GM10248 (cell line): Measurements from ENCODE around the gene ECT2L.

Experiments
- CTCF ChIA-PET: fragments of 300-600 bp; sonication (Branson Sonifier 250); formaldehyde crosslinking; extraction: SDS; loops from one replicate; lab custom pipeline; 2021; ENCODE audit warnings: antibody characterized with exemption; lab: Yijun Ruan, JAX
- POLR2A ChIA-PET: fragments of 350-650 bp; sonication (Branson Sonifier 250); formaldehyde crosslinking; extraction: SDS; loops from one replicate; lab custom pipeline; 2020; ENCODE audit warnings: antibody characterized with exemption; lab: Yijun Ruan, JAX
- DNase-seq: peaks from one replicate; pipeline ENCODE4 v3.0.0; 2012; ENCODE audit errors: extremely low spot score
- TF ChIP-seq, protein P1 (sequence below): IDR thresholded peaks from 2 replicates; pipeline ENCODE4 v1.5.1; 2012; ENCODE audit warnings: mild to moderate bottlenecking, low read depth; ENCODE audit errors: extremely low read depth, missing control alignments, control extremely low read depth

Gene ECT2L

DNA sequence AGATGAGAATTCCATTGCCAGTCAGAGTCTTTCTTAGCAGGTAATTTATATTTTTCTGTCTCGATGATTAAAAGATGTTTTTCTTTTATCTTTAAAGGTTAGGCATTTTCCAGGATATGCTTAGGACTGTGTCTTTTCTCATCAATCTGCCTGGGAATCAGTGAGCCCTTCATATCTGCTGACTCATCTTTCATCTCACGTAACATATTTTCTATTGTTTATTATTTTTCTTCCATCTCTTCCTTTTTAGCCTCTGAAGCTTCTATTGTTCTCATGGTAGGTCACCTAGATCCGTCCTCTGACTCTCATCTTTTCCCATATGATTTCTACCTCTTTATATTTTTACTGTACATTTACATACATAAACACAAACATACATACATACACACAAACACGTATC is 13.6 kb upstream of the ECT2L start:
- ChIA-PET CTCF (no interaction called here), POLR2A (no interaction called here)
- no peak for DNase-seq
- TF ChIP-seq, protein P1, sequence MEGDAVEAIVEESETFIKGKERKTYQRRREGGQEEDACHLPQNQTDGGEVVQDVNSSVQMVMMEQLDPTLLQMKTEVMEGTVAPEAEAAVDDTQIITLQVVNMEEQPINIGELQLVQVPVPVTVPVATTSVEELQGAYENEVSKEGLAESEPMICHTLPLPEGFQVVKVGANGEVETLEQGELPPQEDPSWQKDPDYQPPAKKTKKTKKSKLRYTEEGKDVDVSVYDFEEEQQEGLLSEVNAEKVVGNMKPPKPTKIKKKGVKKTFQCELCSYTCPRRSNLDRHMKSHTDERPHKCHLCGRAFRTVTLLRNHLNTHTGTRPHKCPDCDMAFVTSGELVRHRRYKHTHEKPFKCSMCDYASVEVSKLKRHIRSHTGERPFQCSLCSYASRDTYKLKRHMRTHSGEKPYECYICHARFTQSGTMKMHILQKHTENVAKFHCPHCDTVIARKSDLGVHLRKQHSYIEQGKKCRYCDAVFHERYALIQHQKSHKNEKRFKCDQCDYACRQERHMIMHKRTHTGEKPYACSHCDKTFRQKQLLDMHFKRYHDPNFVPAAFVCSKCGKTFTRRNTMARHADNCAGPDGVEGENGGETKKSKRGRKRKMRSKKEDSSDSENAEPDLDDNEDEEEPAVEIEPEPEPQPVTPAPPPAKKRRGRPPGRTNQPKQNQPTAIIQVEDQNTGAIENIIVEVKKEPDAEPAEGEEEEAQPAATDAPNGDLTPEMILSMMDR, result no peak

DNA sequence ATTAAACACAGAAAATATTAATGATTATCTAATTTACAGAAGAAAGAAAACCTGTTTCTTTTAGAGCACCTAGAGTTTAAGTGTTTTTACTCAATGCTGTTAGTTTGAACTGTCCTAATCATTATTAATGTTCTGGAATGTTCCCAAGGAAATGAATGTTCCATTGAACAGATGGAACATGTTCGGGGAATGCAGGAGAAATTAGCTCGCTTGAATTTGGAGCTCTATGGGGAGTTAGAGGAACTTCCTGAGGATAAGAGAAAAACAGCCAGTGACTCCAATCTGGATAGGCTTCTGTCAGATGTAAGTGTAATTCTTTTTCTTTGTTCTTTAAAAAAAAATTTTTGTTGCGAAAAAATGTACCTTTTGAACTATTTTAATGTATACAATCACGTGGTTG is 10.8 kb upstream of the ECT2L start:
- ChIA-PET CTCF (no interaction called here), POLR2A (no interaction called here)
- TF ChIP-seq, protein P1, result no peak
- no peak for DNase-seq

DNA sequence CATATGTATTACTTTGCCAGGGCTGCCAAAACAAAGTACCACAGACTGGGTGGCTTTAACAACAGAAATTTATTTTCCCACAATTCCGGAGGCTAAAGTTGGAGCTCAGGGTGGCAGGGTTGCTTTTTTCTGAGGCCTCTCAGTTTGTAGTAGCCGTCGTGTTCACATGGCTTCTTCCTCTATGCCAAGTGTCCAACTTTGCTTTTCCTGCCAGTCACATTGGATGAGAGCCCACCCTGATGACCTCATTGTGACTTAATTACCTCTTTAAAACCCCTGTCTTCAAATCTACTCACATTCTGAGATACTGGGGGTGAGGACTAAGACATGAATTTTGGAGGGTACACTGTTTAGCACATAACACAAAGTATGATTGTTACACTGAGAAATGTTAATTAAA is 9.9 kb upstream of the ECT2L start:
- TF ChIP-seq, protein P1, result no peak
- no peak for DNase-seq
- POLR2A ChIA-PET, result no interaction called here
- CTCF ChIA-PET, result interaction anchor here (0.8 kb wide), 1 partner anchor 11 kb away, joined by 3 read pairs; no protein-coding TSS in a partner anchor

DNA sequence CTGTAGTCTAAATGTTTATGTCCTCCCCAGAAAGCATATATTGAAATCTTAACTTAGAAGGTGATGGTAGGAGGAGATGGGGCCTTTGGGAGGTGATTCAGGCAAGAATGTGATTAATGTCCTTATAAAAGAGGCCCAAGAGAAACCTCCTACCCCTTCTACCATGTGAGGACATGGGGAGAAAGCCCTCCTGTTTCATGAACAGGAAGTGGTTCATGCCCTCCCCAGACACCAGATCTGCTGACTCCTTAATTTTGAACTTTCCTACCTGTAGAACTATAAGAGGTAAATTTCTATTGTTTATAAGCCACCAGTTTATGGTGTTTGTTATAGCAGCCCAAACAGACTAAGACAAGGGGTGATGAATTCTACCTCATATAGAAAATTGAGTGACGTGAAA is 8.7 kb upstream of the ECT2L start:
- DNase-seq, result no peak
- TF ChIP-seq, protein P1, result no peak
- ChIA-PET POLR2A (interaction anchor here (0.6 kb wide), 1 partner anchor 372 kb away, joined by 3 read pairs; no protein-coding TSS in a partner anchor), CTCF (interaction anchor here (1.2 kb wide), 1 partner anchor 16 kb away, joined by 4 read pairs; no protein-coding TSS in a partner anchor)

DNA sequence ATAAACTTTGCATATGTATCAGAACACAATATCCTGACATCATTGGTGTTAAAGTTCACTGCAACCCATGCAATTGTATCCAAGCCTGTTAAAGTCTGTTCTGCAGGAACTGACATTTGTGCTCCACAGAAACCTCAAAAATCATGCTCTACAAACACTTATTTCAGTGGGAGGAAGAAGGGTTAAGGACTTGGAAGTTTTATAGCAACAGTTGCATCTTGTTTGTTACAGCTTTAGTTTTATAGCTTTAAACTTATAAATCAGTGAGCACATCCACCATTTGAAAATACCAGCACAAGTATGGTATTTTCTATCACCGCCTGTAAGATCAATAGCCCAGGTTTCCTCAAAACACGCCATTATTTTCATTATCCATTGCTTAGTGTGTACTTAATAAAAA is 884 bp downstream of the ECT2L start:
- ChIA-PET CTCF (interaction anchor here (2.7 kb wide), 1 partner anchor 19 kb away, joined by 6 read pairs; no protein-coding TSS in a partner anchor), POLR2A (interaction anchor here (0.6 kb wide), 1 partner anchor 278 kb away, joined by 5 read pairs; no protein-coding TSS in a partner anchor)
- TF ChIP-seq, protein P1, result no peak
- no peak for DNase-seq

DNA sequence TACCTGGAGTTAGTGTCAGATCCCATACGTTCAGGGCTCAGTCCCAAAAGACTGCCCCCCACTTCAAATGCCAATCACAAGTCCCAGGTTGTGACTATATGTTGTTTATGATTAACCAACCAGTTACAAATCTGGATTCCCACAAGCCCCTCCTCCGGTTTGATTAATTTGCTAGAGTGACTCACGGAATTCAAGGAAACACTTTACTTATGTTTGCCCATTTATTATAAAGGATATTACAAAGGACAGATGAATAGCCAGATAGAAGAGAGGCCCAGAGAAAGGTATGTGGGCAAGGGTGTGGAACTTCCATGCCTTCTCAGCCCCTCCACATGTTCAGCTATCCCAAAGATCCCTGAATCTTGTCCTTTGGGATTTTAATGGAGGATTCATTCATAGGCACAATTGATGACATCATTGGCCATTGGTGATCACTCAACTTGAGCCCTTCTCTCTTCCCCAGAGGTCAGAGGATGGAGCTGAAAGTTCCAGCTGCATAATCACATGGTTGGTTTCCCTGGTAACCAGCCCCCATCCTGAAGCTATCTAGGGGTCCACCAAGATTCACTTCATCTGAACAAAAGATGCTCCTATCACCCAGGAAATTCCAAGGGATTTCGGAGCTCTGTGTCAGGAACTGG is 2.0 kb downstream of the ECT2L start:
- CTCF ChIA-PET, result interaction anchor here (1.2 to 2.7 kb wide), 2 partner anchors 10 to 18 kb away, joined by 4 to 6 read pairs; no protein-coding TSS in a partner anchor
- TF ChIP-seq, protein P1, result no peak

More for the DNA sequence above, 2.0 kb downstream of the ECT2L start:
- DNase-seq, result no peak
- POLR2A ChIA-PET, result no interaction called here
